Activated T-helper 1 cell treated with anti-CD3 and anti-CD28 coated beads, Interleukin-12 subunit alpha, Interleukin-12 subunit beta, Interleukin-2, Interleukin-4 antibody, amounts not matched to agents 30 ng/mL and 10 ng/mL and 1 ng/mL, durations not matched to agents 14 hours and 24 hours and 36 hours (primary cell): ENCODE data around the gene GMEB2. TPM values are rescaled to one million over a fixed set of nuclear protein-coding genes. Genes with fewer than 3 reads are reported as not detected.
"Not testable (repeated sequence)": the region's sequence is repeated elsewhere in the genome, so short reads cannot be mapped to it uniquely, and the experiment has no call there.

ENCODE experiments used
- DNase-seq: peaks from one replicate; pipeline ENCODE4 v3.0.0; 2021; ENCODE audit warnings: low spot score
- H3K27ac Mint-ChIP-seq: one replicate; pipeline ENCODE4 v1.8.0; 2021; ENCODE audit warnings: mild to moderate bottlenecking, mixed read lengths
- H3K27me3 Mint-ChIP-seq: one replicate; pipeline ENCODE4 v1.8.0; 2022; ENCODE audit warnings: mild to moderate bottlenecking, moderate library complexity, mixed read lengths; ENCODE audit not compliant: insufficient read depth
- H3K36me3 Mint-ChIP-seq: one replicate; pipeline ENCODE4 v1.8.0; 2021; ENCODE audit warnings: low read depth, mixed read lengths
- H3K4me1 Mint-ChIP-seq: one replicate; pipeline ENCODE4 v1.8.0; 2021; ENCODE audit warnings: low read depth, mixed read lengths
- H3K4me3 Mint-ChIP-seq: one replicate; pipeline ENCODE4 v1.8.0; 2021; ENCODE audit warnings: mild to moderate bottlenecking, moderate library complexity, mixed read lengths
- H3K9me3 Mint-ChIP-seq: one replicate; pipeline ENCODE4 v1.8.0; 2021; ENCODE audit warnings: mixed read lengths
- intact Hi-C: fragments of 100-400 bp; cut with micrococcal nuclease; formaldehyde crosslinking; loops from one replicate; pipeline ENCODE4 v1.15.1; 2024
- total RNA-seq: library from RNA; stranded (reverse); gene quantifications from 2 replicates; pipeline ENCODE4 v1.2.3, GENCODE V29; 2022

Gene GMEB2
- total RNA-seq, 1 donor from 2014 or later = 13.4 TPM

DNA sequence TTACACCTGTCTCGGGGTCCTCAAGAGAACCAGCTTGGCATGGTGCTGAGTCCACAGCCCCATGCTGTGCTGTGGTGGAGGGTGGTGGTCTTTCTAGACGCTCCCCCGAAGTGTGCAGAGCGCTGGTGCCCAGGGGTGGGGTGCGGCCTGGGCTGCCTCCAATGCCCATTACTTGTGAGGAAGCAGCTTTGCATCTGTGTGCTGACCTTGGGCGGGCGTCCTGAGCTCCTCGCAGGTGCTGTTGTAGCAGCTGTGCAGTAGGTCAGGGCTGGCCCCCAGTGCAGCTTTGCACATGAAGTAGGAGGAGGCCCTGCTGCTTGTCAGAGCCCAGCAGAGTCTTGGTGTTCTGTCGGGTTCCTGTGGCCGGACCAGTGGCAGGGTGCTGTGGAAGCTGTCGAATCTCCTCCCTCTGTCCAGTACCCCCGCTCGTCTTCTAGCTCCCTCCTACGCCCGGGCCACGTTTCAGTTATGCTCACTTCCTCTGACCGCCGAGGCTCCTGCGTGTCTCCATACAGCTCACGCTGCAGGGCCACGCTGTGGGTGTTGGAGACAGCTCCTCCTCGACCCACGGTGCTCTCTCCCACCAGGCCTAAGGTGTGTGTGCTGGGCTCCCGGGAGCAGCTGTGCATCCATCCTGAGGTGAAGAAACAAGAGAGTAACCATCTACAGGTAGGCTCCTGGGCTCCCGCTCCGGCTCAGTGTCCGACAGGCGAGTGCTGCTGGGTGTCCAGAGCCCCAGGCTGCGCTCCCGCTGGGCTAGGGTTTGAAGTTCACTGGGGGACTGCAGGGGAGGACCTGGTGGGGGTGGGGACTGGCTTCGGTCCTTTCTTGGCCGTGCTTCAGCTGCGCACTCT, 35.3 kb upstream of the GMEB2 start:
- Mint-ChIP-seq H3K4me1 (peaks cover 31% of the 10 kb centered on the region), H3K4me3 (no peak overlapping the region)
- intact Hi-C loops = no loop called here

DNA sequence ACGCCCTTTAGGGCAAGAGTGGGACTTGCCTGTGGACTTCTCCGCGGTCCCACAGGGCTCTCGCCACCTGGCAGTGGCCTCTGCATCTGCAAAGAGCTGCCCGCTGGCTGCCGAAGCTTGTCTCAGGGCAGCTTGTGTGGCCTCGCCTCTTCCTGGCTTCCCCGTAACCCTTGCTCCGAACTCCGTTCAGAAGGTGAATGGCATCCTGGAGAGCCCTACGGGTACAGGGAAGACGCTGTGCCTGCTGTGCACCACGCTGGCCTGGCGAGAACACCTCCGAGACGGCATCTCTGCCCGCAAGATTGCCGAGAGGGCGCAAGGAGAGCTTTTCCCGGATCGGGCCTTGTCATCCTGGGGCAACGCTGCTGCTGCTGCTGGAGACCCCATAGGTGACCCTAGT, 34.2 kb upstream of the GMEB2 start:
- intact Hi-C loops = no loop called here
- Mint-ChIP-seq H3K9me3 (no peaks in the 10 kb centered on the region), H3K27me3 (peaks cover 5% of the 10 kb centered on the region), H3K27ac (no peak overlapping the region), H3K4me1 (peaks cover 31% of the 10 kb centered on the region), H3K36me3 (peaks cover 9% of the 10 kb centered on the region), H3K4me3 (no peak overlapping the region)
- no peak for DNase-seq

More for the DNA sequence above, 35.3 kb upstream of the GMEB2 start:
- H3K27me3 Mint-ChIP-seq = peaks cover 4% of the 10 kb centered on the region
- H3K27ac Mint-ChIP-seq = no peak overlapping the region
- H3K36me3 Mint-ChIP-seq = peaks cover 9% of the 10 kb centered on the region
- DNase-seq = no peak
- H3K9me3 Mint-ChIP-seq = no peaks in the 10 kb centered on the region

DNA sequence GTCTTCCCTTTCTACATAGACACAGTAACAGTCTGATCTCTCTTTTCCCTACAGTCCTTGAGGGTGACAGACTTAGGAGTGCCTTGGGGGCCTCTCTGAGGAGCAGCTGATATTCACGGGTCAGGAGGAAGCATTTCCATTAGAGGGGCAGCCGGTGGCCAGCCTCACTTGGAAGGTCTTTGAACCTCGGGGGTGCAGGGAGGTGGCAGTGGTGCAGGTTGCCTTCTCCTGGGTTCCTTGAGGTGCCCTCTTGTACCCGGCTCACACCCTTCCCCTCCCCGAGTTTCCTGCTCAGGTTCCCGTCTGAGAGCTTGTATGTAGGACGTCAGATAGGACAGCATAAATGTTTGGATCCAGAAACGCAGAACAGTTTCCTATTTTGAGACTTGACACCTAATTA, 33.7 kb upstream of the GMEB2 start:
- peaks cover 7% of the 10 kb centered on the region for H3K27me3 Mint-ChIP-seq
- peaks cover 9% of the 10 kb centered on the region for H3K36me3 Mint-ChIP-seq
- peaks cover 31% of the 10 kb centered on the region for H3K4me1 Mint-ChIP-seq
- H3K27ac Mint-ChIP-seq = no peak overlapping the region
- no peaks in the 10 kb centered on the region for H3K9me3 Mint-ChIP-seq
- peak overlapping the region; percentile 50 for H3K4me3 Mint-ChIP-seq
- no peak for DNase-seq
- intact Hi-C loops = no loop called here

DNA sequence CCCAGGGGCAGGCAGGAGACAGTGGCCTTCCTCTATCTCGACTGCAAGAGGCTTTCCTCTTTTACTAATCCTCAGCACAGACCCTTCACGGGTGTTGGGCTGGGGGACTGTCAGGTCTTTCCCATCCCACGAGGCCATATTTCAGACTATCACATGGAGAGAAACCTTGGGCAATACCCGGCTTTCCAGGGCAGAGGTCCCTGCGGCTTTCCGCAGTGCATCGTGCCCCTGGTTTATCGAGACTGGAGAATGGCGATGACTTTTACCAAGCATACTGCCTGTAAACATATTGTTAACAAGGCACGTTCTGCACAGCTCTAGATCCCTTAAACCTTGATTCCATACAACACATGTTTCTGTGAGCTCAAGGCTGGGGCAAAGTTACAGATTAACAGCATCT, 33.3 kb upstream of the GMEB2 start:
- Mint-ChIP-seq H3K4me3 (peak overlapping the region; percentile 50), H3K4me1 (peaks cover 31% of the 10 kb centered on the region)
- DNase-seq, H3K9me3 Mint-ChIP-seq, H3K27ac Mint-ChIP-seq, H3K27me3 Mint-ChIP-seq, H3K36me3 Mint-ChIP-seq, intact Hi-C loops: not testable (repeated sequence)

DNA sequence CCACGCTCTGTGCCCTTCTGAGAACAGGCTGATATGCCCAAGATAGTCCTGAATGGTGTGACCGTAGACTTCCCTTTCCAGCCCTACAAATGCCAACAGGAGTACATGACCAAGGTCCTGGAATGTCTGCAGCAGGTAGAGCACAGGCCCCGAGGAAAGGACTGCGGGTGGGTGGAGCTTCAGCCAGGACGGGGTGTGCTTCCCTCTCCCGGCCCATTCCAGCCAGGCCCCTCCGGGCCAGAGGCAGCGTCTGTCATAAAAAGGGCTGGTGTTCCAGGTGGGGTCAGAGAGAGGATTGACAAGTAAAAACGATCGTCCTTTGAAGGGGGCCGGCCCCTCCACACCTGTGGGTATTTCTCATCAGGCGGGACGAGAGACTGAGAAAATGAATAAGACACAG, 32.5 kb upstream of the GMEB2 start:
- Mint-ChIP-seq H3K36me3 (peaks cover 9% of the 10 kb centered on the region), H3K27me3 (peaks cover 7% of the 10 kb centered on the region), H3K4me1 (peaks cover 35% of the 10 kb centered on the region), H3K9me3 (no peaks in the 10 kb centered on the region), H3K27ac (no peak overlapping the region), H3K4me3 (peak overlapping the region; percentile 94)
- intact Hi-C loops = loop anchor here (2.0 to 5.0 kb wide), 2 partner anchors 69 to 418 kb away; partner anchors contain the start of gene RGS19
- no peak for DNase-seq

DNA sequence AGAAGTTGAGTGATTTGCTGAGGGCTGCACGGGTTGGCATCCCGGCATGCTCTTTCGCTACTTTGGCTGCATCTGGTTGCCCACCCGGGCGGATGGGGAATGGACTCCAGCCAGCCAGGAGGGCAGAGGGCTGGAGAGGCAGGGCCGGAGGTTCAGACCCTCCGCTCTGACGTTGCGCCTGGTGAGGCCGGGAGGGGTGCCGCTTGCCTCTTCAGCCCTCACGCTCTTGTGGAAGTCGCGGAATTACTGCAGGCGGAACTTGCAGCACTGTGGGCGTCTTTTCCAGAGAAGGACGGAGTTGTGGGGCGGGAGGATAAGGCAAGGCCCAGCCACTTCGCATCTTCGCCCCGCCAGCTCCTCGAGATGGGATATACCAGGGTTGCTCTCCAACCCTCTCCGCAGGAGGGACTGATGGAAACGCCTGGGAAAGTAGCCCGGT, 31.9 kb upstream of the GMEB2 start:
- H3K4me1 Mint-ChIP-seq = peaks cover 40% of the 10 kb centered on the region
- H3K27me3 Mint-ChIP-seq = peaks cover 7% of the 10 kb centered on the region
- peak overlapping the region; percentile 95 for H3K27ac Mint-ChIP-seq
- no peak for DNase-seq
- H3K4me3 Mint-ChIP-seq = peak overlapping the region; percentile 94
- intact Hi-C loops = loop anchor here (1.0 to 5.0 kb wide), 7 partner anchors 30 to 419 kb away; partner anchors contain the start of genes ARFRP1, RGS19, TPD52L2 and UCKL1
- H3K36me3 Mint-ChIP-seq = peaks cover 9% of the 10 kb centered on the region
- no peaks in the 10 kb centered on the region for H3K9me3 Mint-ChIP-seq

DNA sequence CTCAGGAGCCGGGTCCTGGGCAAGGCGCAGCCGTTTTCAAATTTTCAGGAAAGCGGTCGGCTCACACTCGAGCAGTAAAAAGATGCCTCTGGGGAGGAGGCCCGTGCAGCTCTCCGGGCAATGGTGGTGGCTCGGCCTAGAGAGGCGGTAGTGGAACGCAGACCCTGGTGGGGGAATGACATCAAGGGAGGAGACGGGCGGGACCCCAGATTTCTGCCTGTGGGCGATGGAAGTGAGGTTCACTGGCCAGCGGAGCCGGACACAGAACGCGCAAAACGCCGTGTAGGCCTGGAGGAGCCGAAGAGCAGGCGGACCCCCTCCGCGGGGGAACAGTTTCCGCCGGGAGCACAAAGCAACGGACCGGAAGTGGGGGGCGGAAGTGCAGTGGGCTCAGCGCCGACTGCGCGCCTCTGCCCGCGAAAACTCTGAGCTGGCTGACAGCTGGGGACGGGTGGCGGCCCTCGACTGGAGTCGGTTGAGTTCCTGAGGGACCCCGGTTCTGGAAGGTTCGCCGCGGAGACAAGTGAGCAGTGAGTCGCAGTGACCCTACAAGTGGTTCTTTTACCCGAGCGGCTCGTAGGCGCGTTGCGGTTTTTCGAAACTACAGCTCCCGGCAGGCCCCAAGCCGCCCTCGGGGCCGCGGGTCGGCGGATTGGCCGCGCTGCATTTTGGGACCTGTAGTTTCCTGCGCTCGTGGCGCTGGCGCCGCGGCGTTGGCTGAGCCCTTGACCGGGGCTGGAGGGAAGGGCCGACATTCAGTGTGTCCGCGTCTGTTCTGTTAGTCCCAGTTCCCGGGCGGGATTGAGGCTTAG, 31.2 kb upstream of the GMEB2 start, which contains the start of gene RTEL1:
TSS of gene RTEL1 (plus strand) at position 376 of the 812 bp plus-strand sequence. CDS start 1,091 bp downstream, outside the sequence.
- Mint-ChIP-seq H3K4me1 (peaks cover 41% of the 10 kb centered on the region), H3K27ac (peak within 1 kb of the TSS; percentile 95), H3K4me3 (peak within 1 kb of the TSS; percentile 94), H3K9me3 (no peaks in the 10 kb centered on the region), H3K27me3 (peaks cover 7% of the 10 kb centered on the region), H3K36me3 (peaks cover 9% of the 10 kb centered on the region)
- peak; percentile 87 for DNase-seq
- intact Hi-C loops = loop anchor here (1.0 to 5.0 kb wide), 7 partner anchors 30 to 419 kb away; partner anchors contain the start of genes ARFRP1, RGS19, TPD52L2 and UCKL1

DNA sequence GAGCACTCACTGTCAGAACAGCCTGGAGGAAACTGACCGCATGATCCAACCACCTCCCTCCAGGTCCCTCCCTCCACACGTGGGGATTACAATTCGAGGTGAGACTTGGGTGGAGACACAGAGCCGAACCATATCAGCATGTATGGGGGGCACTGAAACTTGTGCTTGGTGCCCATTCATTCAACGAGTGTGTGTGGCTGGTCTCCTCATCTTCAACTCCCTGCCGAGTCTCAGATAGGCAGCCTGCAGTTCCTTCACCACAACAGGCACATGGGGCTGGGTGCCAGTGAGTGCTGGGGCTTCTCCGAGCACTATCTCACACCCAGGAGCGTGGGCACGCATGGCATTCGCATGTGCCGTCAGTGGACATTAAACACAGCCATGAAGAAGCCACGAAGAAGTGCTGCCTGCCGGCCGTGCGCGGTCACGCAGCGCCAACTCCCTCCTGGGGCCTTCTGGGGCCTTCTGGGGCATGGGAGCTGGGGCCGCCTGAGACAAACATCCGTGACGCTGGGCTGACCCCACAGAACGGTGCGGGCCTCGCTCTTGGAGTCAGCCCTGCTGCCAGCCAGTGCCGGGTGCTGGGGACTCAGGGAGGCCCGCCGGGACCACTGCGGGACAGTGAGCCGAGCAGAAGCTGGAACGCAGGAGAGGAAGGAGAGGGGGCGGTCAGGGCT, 30.5 kb upstream of the GMEB2 start:
- intact Hi-C loops = loop anchor here (5.0 kb wide), 1 partner anchor 420 kb away; the partner anchor contains the start of gene RGS19
- Mint-ChIP-seq H3K4me3 (peak overlapping the region; percentile 94), H3K4me1 (peaks cover 41% of the 10 kb centered on the region), H3K36me3 (peaks cover 9% of the 10 kb centered on the region), H3K27me3 (peaks cover 7% of the 10 kb centered on the region), H3K9me3 (no peaks in the 10 kb centered on the region), H3K27ac (peak overlapping the region; percentile 95)
- DNase-seq = no peak

DNA sequence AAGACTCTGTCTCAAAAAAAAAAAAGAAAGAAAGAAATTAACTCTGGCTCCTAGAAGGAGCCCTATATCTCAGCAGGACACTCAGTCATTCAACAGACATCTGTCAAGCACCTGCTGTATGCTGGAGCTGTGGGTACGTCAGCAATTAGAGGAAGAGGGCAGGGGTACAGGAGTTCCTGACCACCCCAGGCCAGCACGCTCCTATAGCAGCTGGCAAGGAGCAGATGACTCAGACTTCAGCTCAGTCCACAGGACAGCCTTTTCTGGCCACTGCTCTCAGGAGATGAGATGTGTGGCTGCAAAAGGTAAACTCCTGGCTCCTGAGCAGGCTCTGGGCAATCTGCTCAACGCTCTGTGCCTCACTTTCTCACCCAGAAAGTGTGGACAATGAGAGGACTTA, 29.6 kb upstream of the GMEB2 start:
- peaks cover 6% of the 10 kb centered on the region for H3K36me3 Mint-ChIP-seq
- H3K9me3 Mint-ChIP-seq = no peaks in the 10 kb centered on the region
- H3K4me1 Mint-ChIP-seq = peaks cover 44% of the 10 kb centered on the region
- no peak for DNase-seq
- H3K4me3 Mint-ChIP-seq = peak overlapping the region; percentile 19
- intact Hi-C loops = loop anchor here (5.0 kb wide), 1 partner anchor 421 kb away; the partner anchor contains the start of gene RGS19
- peaks cover 12% of the 10 kb centered on the region for H3K27me3 Mint-ChIP-seq
- H3K27ac Mint-ChIP-seq = peak overlapping the region; percentile 7

DNA sequence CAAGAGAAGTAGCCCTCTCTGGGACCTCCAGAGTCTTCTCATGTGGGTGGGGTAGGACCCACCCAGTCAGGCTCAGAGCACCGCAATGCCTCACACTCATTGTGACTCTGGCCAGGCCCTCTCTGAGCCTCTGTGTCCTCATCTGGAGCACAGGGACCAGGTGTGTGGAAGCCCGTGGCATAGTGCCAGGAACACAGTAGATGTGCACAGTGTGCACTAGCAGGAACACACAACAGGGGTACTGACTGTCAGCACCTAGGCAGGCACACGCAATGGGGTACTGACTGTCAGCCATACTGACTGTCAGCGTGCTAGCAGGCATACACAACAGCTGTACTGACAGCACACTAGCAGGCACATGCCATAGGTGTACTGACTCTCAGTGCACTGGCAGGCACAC, 28.3 kb upstream of the GMEB2 start:
- peaks cover 6% of the 10 kb centered on the region for H3K36me3 Mint-ChIP-seq
- H3K27ac Mint-ChIP-seq = no peak overlapping the region
- peaks cover 19% of the 10 kb centered on the region for H3K27me3 Mint-ChIP-seq
- intact Hi-C loops = loop anchor here (5.0 kb wide), 1 partner anchor 422 kb away; the partner anchor contains the start of gene RGS19
- H3K9me3 Mint-ChIP-seq = no peaks in the 10 kb centered on the region
- H3K4me3 Mint-ChIP-seq = no peak overlapping the region
- no peak for DNase-seq
- peaks cover 42% of the 10 kb centered on the region for H3K4me1 Mint-ChIP-seq

DNA sequence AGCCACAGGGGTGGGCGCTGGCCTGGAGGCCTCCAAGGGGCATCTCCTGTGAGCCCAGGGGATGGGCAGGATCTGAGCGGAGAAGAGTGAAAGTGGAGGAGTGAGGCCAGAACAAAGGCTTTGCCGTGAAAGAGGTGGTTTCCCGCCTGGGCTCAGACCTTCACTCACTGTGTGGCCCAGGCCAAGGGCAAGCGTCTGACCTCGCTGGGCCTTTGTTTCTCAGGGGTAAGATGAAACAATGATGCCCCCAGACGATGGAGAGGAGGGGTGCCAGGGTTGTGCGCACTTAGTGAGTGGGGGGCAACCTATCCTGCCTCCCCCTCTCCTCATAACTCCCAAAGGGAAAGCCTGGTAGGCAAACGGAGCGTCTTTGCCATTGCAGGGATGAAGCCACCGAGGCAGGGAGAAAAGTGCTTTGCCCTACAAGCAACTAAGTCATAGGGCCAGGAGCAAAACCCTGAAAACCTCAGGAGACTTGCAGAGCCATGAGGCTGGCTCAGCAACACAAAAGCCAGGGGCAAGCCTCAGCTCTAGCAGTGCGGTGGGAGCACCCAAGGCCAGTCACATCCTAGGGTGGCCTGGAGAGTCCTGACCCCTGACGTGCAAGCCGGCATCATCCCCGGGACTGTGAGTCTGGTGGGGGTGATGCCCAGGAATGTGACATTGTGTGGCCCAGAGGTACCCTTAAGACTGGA, 27.2 kb upstream of the GMEB2 start:
- peaks cover 32% of the 10 kb centered on the region for H3K4me1 Mint-ChIP-seq
- DNase-seq = no peak
- H3K27me3 Mint-ChIP-seq = peaks cover 19% of the 10 kb centered on the region
- peak overlapping the region; percentile 66 for H3K4me3 Mint-ChIP-seq
- no peak overlapping the region for H3K27ac Mint-ChIP-seq
- H3K9me3 Mint-ChIP-seq = no peaks in the 10 kb centered on the region
- H3K36me3 Mint-ChIP-seq = peaks cover 3% of the 10 kb centered on the region
- intact Hi-C loops = no loop called here
